ENCODE data around the gene NEK4.
"Not testable (repeated sequence)": the region's sequence is repeated elsewhere in the genome, so short reads cannot be mapped to it uniquely, and the experiment has no call there.

NEK4 gene

DNA sequence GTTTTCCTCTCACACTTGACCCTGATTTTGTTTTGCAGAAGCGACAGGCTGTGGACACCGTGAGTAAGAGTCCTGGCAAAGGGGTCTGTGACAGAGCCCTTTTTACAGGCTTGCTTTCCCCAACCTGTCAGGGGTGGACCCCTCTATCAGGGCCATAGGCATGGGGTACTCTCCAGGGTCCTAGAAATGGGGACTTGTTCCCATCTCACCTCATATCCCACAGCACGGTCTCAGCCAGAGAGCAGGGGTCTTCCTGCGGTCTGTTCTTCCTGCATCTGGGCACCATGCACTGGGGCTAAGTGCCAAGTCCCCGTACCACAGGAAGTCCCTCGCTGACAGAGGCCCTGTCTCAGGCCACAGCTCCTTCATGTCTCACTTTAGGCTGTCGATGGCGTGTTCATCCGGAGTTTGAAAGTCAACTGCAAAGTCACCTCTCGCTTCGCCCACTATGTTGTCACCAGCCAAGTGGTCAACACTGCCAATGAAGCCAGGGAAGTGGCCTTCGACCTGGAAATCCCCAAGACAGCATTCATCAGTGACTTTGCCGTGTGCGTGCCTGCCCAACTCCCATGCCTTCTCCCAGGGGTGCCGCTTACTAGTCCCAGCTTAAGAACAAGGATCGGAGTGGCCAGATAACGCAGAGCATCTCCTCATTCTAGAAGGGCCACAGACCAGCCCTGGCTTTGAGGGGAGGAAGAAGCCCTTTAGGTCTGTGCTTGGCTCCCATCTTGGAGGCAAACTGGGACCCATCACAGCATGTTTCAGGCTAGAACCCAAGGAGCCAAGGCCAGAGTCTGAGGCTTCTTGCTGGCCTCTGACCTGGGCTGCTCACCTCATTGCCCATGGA lies 7.4 kb upstream of the NEK4 start:
- no peak for DNase-seq

GRCh38 chr3:52777127-52777958 lies 6.6 kb upstream of the NEK4 start, which contains the start of gene ITIH1:
Gene ITIH1, plus strand, starts transcription at chr3:52777599. Its CDS starts 17 bp downstream, at chr3:52777616.
- DNase-seq = no peak

DNA sequence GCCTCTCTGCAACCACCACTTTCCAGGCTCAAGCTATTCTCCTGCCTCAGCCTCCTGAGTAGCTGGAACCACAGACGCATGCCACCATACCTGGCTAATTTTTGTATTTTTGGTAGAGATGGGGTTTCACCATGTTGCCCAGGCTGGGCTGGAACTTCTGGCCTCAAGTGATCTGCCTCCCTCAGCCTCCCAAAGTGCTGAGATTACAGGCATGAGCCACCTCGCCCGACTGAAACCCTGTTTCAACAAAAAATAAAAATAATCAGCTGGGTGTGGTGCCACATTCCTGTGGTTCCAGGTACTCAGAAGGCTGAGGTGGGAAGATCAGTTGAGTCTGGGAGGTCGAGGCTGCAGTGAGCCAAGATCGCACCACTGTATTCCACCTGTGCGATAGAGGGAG lies 5.7 kb upstream of the NEK4 start:
- not testable (repeated sequence) for DNase-seq

DNA sequence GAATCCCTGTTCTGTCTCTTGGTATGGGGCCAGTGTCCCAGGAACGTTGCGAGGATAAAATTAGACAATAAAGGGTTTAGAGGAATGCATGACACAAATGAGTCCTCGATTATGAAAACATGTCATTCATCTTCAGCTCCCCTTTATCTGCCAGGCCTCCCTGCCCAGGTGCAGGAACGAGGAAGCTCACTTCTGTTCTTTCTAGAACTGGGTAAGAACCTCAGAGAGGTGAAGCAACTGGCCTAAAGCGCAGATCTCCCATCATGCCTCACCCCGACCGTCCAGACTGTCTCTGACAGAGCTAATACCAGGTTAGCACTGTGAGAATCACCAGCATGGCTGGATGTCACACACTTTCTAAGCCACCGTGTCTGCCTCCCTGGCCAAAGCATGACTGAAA lies 5.1 kb upstream of the NEK4 start:
- no peak for DNase-seq

GRCh38 chr3:52774901-52775864 lies 4.4 kb upstream of the NEK4 start:
- DNase-seq = no peak

DNA sequence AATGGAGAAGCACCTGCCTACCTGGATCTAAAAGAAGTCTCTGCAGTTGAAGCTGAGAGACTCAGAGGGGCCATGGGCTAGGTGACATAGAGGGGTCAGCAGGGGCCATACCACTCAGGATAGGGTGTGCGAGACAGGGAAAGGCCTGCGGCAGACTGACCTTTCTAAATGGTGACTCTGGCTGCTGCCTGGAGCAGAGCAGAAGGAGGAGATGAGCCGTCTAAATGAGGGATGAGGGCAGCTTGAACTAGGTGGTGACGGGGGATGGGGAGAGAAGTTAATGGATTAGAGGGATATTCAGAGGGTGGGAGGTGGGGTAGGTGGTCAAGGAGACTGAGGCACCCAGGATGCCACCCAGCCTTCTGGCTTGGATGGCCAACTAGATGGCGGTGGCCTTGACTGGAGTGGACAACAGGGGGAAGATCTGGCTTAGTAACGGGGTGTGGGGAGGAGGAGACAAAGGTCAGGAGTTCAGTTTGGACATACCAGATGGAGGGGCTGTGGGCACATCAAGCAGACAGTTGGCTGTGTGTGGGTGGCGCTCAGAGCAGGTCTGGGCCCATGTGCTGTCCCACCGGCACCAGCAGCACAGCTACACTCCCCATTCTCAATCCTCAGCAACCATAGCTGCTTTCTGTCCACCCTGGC lies 3.5 kb upstream of the NEK4 start:
- no peak for DNase-seq

DNA sequence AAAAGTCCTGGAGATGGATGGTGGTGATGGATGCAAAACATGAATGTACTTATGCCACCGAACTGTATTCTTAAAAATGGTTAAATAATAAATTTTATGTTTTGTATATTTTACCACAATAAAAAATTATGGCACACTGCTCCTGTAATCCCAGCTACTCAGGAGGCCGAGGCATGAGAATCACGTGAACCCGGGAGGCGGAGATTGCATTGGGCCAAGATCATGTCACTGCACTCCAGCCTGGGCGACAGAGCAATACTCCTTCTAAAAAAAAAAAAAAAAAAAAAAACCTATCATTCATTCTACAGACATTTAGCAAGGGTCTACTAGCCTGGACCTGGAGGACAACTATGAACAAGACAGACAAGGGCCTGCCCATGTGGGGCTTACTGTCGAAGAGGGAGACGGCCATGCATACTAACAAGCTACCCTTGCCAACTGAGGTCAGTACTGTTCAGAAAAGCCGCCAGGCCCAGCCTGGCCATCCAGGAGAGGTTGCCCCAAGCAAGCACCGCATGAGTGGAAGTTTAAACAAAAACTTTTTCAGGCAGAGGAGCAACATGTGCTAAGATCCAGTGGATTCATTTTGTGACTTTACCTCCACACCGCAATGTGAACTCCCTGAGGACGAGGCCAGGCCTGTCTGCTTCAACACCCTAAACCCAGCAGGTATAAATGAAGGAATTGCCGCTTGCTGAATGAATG lies 2.8 kb upstream of the NEK4 start:
- DNase-seq = no peak

- DNase-seq = no peak
Observed at GRCh38 chr3:52771702-52772101, 962 bp upstream of the NEK4 start.

GRCh38 chr3:52771334-52771681 lies 568 bp upstream of the NEK4 start:
- no peak for DNase-seq

DNA sequence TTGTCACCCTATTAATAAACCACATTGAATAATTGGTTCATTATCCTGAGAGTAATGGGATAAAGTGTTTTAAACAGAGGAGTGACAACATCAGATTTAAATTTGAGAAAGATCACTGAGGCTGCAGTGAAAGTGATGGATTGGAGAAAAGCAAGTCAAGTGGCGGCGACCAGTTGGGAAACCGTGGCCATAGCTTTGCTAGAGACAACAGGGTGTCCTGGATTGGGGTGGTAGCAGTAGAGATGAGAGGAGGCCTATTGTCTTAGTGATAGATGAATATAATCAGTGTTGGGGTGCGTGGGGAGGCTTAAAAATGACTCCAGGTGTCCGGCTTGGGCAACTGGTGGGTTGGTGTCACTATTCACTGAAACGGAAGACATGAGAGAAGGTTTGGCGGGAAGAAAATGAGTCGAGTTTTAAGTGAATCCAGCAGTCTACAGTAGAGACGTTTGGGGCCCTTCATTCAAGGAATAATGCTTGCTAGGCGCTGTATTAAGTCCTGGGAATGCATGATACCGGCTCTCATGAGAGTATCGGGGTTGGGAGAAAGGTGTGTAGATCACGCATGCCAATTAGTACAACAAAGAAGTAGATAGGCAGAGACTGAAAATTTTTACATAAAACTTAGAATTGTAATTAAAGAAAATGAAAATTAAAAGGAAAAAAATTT lies 819 bp downstream of the NEK4 start:
- no peak for DNase-seq

DNA sequence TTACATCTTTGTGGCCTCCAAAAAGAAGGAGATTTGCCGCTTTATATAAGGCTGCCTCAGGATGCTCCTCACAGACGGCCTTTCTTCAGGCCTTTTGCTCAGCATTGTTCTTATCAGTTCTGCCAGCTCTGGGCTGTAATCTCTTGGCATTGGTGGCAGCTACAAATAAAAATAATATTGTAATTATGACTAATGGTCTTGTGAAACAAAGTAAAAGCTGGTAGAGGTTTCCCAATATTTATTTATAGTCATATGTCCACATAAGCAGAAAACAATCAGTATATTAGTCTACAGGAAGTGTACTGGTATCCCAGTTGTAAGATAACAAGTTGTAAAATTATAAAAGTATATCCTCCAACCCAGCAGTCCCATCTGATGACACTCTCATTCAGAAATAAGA lies 7.3 kb downstream of the NEK4 start:
- no peak for DNase-seq

DNA sequence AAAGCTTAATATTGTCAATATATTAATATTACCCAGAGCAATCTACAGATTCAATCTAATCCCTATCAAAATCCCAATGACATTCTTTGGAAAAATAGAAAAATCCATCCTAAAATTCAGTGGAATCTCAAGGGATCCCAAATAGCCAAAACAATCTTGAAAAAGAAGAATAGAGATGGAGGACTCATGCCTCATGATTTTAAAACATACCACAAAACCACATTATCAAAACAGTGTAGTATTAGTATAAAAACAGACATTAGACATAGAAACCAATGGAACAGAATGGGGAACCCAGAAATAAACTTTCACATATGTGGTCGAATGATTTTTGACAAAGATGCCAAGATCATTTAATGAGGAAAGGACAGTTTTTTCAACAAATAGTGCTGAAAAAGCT lies 14.6 kb downstream of the NEK4 start:
- DNase-seq = no peak

- no peak for DNase-seq
Observed at GRCh38 chr3:52754373-52754772, 16.4 kb downstream of the NEK4 start.

GRCh38 chr3:52752045-52752660 lies 18.6 kb downstream of the NEK4 start:
- no peak for DNase-seq

- DNase-seq = no peak
Observed at GRCh38 chr3:52743721-52744120, 27.0 kb downstream of the NEK4 start.

GRCh38 chr3:52743152-52743551 lies 27.6 kb downstream of the NEK4 start:
- no peak for DNase-seq

DNA sequence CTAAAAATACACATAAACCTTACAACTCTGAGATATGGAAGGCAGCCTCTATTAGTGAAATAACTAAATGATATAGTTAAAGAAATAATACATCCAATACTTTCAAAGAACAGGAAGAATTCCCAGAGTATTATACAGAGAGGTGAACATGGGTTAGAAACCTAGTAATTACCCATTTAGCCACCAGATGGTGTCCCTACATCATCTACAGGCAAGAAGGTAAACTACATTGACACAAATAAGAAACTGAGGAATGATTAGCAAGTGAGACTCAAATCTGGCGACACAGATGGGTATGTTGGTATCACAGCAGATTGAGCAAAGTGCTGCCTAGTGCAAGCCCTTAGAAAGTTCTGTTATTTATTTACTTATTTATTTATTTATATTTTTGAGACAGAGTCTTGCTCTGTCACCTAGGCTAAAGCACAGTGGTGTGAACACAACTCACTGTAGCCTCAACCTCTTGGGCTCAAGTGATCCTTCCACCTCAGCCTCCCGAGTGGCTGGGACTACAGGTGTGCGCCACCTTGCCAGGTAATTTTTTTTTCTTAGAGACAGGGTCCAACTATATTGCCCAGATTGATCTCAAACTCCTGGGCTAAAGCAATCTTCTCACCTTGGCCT lies 28.2 kb downstream of the NEK4 start:
- DNase-seq = peak in 1 of 2 experiments; percentile 29

GRCh38 chr3:52739730-52740129 lies 31.0 kb downstream of the NEK4 start:
- no peak for DNase-seq

GRCh38 chr3:52733256-52733891 lies 37.4 kb downstream of the NEK4 start:
- no peak for DNase-seq

GRCh38 chr3:52731590-52731989 lies 39.1 kb downstream of the NEK4 start:
- no peak for DNase-seq

All from NCI-H524 (cell line).